Measurements from ENCODE around the gene ZNF407.

The ZNF407 gene

DNA sequence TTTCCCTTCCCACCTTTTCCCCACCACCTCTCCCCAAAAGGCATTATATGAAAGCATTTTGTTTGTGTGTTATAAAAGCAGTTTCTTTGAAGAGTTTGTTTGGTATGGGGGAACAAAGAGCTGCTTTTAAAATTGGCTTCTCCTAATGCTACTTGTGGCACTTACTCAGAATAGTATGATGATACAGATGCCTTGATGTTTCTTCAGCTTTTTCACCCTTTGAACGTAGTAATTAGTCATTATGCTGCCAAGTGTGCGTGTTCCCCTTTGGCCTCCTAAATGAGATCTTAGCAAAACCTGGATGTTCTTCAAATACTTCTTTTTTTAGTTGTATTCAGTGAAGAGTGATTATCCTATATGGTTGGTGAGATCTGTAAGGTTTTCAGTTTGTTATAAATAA, 427.9 kb downstream of the ZNF407 start:
- no peak for DNase-seq

DNA sequence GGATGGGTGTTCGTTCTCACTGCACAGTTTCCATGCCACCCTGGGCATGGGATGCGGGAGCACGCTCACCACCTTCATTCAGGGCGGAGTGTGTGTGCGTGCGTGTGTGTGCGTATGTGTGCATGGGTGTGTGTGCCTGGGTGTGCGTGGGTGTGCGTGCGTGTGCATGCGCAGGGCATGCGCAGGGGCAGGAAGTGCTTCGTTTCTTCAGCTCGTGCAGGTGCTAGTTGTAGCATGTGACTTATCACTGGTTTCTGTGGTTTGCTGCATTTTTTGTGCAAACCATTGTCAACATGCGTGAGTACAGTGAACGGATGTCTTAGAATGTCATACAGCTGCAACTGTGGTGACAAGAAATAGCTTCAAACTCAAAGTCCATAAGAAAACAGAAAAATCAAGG, 431.8 kb downstream of the ZNF407 start:
- DNase-seq, result no peak

DNA sequence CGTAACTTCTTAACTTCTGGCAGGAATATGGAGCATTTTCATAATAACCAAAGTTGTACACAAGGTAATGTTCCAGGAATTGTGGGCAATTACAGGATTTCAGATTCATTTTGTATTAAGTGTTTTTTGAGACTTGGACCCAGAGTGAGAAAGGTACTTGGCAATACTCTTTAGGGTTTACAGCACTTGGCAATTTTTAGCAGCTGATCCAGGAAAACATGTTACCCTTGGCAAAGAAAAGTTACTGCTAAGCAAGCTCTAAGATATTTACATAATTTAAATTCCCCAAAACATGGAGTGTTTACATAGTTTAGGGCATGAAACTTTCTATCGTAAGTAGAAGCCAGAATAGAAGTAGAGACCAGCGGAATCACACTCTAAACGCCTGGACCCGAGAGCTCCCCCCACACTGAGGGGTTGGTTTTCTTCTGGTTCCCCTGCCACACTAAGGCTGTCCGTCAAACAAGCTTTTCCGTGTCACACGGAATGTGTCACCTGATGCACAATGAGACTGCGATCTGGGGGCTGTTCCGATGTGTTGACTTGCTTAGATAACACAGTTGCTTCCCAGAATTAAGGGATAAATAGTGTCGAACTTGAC, 434.1 kb downstream of the ZNF407 start:
- DNase-seq, result no peak

DNA sequence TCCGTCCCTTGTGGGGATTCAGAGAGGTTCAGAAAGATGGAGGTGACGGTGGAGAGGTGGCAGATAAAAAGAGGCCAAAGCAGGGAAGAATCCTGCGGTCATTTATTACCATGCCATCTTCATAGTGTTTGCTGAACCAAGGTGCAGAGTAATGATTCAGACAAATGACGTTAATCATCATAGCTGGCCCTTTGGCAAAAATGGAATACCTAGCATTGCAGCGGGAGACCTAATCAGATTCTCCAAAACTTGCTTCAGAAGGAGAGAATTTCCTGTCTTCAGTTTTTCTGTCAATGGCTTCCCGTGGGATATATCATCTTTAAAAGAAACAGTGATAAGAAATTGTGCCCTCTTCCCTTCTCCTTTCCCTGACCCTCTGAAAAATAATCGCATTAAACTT, 435.8 kb downstream of the ZNF407 start:
- DNase-seq, result no peak

DNA sequence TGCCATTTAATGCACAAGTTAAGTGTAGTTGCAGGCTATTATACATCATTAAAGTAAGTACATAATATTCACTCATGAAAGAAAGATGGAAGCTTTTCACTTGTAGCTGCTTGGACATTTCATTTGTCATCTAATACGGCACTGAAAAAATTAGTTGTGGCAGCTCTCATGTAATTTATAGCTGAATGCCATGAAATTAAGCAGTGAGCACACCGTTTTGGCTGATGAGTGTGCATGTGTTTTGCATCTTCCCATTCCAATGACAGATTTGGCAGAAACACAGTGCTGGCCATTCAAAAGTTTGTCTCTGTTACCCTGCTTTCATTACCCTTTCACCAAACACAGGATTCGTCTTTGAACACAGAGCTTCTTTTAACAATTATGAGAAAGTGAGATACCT, 437.3 kb downstream of the ZNF407 start:
- DNase-seq, result no peak

DNA sequence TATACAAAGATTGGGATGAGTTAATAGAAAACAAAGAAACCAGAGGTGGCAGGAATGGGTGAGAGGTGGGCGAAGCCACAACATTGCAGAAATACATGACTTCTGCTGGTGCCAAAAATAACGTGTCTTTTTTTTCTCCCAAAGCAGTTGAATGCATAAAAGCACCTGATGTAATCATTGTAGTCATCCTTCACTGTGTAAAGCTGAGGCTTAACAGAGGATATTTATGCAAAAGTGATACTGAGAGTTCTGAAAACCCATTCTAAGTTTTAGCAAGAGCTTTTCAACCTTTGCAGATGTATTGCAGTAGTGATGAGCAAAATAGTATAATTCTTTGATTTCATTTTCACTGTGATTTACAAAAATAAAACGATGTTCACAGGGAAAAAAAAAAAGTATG, 438.3 kb downstream of the ZNF407 start:
- DNase-seq, result no peak

DNA sequence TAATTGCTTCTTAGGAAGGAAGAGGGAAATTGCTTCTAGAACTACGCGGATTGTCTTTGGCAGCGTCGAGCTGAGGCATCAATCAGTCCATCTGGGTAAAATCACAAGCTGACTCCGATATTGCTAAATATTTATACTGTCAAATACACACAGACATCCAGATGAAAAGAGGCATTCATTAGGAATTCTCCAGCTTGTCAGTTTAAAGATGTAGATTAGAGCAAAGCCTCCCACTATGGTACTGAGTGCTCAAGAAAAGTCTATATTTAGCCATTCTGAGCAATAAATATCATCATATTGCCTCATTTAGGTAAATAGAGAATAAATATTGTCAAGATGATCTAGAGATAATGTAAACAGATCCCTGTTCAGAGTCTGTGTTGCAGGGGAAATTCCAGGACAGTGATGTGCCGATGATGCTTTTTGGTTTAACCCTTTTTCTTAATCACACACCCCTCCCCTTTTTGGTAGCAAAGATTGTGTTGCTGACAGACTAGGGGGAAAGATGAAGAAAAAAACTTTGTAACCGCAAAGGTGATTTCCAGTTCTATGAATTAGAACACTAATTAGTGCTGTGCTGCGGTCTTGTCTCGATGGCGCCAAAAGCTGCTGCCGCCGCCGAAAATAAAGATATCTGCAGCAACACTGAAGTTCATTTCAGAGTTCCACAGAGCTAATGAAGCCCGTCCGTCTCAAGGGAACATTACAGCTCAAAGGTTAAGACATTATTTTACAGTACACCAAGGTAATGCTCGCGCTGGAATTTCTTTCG, 439.4 kb downstream of the ZNF407 start:
- no peak for DNase-seq

DNA sequence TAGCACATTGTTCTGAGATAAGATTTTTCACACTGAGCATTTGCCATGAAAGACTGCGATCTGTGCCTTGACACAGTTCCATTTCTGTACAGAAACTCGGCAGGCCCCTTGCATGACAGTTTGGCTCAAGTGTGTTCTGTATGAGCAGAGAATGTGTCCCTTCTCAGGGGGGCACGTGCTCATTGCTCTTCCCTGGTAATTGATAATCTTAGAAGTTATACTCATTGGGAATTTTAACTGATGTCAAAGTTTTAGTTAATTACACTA, 440.0 kb downstream of the ZNF407 start:
- no peak for DNase-seq

DNA sequence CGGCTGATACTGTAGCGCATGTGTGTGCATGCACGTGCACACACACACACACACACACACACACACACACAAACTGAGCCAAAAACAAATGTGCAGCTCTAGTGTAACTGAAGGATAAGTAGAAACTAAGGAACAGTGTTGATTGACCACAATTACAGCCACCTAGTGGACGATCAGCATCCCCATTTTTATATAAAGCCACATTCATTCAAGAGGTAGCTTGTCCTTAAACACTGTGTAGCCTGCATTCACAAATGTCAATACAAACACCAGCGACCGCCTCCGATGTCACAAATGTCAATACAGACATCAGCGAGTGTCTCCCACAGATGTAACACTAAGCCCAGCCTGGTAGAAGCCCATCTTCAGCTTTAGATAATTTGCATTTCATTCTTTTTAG, 443.9 kb downstream of the ZNF407 start:
- no peak for DNase-seq

DNA sequence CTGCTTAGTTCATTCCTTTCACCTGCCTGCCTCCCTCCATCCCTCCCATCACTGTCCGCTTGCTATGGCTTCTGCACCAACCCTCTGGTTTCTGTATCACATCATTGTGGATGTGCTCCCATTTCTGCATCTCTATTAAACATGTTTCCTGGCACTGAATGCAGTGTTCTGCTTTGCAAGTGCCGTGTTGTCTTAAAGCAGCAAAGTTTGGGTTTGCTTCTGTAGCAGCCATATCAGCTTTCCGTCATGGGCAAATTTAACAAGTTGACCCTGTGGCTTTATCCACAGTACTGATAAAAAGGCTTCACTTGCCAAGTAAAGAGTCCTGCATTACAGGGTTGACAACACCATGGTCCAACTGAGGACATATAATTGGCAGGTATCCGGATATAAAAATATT, 445.8 kb downstream of the ZNF407 start:
- DNase-seq, result no peak

DNA sequence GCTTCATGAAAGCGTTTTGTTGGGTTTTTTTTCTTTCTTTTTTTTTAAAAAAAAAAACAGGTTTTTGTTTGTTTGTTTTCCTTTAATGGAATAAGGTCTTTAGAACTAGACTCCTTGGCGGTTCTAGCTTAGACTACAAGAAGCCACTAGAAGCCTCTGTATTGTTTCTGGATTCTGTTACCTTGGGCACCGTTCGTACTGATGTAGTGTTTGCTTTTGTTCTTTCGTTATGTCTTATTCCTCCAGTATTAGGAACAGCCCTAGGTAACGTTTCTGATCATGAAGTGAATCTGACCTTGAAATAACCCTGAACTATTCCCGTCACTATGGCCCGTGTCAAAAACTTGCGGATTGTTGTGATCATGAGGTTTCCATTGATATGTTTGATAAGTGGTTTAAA, 446.6 kb downstream of the ZNF407 start:
- no peak for DNase-seq

DNA sequence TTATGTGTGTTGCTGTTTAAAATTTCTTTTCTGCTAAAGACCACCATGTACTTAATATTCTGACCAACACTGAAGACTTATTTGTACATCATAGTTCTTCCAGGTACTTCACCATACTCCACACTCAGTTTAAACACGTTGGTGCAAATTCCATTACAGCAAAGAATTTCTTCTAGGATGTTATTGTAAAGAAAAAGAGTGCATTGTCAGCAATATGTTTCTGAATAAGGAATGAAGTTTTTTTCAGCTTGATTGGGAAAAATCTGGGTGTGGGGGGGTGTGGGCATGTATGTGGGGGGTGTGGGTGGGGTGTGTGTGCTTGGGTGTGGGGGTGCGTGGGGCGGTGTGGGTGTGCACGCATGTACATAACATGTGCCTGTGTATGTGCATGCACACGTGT, 447.1 kb downstream of the ZNF407 start:
- DNase-seq, result no peak

DNA sequence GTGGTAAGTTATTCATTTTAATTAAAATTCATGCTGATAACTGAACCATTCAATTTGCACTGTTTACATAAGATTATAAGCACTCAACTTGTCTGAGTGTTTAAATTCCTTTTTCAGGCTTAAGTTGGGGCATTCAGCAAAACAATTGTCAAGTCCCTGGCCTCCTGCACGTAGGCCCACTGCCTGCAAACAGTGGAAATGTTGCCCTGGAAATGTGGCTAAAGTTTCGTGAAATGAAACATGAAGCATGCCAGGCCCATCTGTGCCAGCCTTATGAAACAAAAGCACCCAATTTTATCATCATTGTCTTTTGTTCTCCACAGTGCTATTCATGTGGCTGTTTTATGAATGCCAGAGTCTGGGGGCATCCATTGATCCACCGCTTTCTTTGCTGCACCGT, 447.6 kb downstream of the ZNF407 start:
- DNase-seq, result no peak

DNA sequence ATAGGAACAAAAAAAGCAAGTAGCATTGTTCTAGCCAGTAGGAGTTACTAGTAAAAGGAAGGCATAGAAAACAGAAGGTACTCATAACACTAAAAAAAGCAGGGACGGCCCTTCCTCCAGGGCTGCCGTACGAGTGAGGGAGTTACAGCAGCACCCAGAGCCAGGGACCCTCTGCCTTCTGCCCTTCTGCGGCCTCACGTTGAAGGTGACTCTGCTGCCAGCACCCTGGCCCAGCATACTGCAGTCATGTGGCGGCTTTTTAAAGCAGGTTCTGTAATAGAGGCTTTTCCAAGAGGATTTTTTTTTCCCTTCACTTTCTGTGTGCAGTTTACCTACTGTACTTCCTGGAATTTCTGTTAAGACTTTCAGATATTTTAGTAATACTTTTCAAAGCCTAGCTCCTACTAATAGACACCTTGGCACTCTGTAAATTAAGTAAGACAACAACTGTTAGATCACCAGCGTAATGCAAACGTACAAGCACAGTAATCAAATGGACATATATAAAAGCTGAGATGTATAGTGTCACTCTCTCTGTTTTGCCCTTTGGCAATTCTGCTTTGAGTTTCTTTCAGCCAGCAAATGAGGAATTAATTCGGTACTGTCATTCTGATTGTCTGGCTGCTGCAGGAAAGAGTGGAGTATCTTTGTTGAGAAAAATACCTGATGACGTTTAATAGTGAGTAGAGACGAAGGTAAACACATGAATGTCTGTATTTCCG, 449.7 kb downstream of the ZNF407 start:
- DNase-seq, result no peak

DNA sequence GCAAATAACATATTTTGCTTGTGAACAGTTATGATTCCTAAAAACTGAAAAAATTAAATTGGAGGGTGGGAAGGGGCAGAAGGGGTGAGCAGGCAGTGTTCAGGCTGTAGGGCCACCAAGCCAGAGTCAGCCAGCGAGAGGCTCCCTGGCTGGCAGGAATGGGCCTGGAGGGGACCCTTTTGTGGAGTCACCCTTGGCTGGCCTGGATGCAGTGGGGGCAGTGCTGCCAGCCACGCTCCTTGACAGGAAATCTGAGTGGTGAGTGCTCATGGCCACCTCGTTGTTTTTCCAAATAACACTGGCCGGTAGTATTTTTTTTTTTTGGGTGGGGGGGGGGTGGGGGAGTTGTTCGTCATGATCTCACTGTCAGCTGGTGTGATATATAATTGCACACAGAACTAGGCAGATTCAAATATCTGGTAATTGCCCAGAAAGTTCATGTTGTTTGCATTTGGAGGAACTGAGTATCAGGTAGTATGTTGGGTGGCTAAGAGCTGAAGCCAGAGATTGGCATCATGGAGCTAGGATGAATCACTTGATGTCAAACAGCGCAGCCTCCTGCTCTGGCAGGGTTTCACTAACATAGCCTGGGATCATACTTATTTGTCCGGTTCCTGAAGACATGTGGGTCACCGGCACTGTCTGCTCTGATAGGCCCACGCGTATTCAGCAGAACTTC, 451.2 kb downstream of the ZNF407 start:
- DNase-seq, result no peak

DNA sequence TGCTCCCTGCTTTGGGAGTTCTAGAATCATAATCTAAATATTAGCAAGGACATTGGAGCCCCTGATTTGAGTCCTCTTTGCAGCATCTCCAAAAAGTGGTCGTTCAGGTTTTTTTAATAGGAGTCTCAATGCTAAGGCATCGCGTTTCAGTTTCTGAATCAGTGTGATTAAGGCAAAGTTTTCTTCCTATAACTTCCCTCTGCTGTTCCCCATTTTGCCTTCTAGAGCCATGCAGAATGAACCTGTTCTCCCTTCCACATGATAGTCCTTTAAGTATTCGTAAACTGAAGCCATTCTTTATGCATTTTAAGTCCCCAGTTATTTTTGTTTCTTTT, 451.8 kb downstream of the ZNF407 start:
- no peak for DNase-seq

DNA sequence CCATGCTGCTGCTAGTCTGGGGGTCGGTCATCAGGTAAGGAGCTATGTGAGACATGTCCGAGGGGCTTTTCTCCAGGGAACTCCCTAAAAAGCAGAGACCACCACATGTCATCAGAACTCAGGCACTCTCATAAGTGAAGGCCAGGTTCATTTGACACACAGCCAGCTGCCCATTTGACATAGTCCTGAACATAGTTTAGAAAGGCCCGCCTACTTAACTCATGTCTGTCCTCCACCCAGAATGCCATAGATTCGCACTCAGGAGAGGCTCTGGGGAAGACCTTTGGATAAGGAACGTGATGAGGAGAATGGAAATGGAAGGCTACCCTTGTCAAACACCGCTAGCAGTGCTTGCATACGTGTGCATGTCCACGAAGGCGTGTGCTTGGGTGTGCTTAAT, 454.1 kb downstream of the ZNF407 start:
- DNase-seq, result no peak

DNA sequence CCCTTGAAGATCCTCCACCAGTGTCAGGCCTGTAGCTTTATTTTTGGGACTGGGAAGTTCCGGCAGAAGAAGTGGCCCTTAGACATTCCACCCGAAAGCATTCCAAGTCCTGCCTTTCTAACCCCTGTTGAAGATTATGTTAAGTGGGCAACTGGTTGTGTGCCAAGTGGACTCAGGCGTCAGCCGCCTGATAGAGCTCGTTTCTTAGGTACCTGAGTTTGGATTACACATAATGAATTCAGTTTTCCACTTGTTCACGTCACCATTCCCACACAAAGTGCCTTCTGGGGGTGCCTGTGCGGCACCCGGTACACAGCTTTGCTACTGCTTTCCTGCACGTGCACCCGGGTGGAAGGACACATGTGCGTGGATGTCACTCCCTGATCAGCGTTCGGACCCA, 454.8 kb downstream of the ZNF407 start:
- DNase-seq, result no peak

DNA sequence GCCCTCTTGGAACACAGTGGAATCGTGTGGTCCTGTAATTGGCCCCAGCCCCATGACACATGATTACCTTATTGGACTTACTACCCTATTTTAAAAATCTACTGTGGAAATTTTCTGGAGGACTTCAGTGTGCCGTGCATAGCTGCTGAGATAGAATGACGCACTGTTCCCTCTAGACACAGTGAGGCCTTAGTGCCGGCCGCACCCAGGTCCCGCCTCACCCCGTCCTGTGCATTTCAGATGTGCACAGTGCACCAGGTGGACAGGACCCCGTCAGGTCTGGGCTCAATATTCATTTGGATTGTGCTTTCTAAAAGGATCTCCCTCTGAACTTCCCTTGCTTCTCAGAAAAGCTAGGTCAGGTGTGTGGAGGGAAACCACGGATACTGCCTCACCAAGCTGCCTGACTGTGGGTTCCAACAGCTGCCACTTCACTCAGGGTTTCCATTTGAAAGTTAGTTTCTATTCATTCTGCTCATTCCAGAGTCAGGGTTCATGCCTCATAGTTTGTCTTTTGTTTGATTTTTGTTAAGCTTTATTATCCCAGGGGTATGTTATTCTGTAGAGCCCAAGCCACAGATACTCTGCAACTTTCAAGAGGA, 455.5 kb downstream of the ZNF407 start:
- no peak for DNase-seq

DNA sequence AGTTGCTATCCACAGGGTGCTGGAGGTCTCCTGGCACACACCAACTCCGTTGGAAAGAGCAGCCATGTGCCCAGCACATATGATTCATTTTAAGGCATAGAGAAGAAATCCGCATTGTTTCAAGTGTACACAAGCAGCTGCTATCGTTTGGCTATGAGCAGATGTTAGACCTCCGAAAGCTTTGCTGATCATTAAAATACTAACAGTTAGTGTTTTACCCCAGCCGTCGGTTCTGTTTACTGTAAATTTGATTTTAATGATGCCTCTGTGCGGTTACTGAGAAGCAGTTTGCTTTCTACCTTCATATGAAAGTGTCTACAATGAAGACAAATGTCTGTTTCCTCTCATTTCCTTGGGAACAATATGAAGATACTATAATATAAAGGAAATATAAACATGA, 456.4 kb downstream of the ZNF407 start:
- no peak for DNase-seq

DNA sequence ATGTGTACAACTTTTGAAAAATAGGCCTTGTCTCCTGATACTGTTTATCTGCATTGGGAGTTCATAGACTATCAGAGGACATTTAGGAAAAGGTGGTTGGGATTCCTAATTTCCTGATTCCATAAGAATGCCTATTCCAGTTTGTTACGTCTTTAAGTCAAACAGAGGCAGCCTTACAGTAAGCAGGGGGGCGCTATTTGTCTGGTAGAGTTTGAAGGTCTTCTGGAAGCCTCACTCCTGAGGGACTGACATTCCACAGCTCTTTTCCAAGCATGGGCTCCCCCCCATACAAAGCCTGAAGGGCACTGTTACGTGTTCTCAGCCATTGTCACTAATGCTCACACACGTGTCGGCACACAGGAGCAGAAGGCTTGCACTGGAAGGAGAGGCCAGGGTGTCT, 456.9 kb downstream of the ZNF407 start:
- DNase-seq, result no peak

DNA sequence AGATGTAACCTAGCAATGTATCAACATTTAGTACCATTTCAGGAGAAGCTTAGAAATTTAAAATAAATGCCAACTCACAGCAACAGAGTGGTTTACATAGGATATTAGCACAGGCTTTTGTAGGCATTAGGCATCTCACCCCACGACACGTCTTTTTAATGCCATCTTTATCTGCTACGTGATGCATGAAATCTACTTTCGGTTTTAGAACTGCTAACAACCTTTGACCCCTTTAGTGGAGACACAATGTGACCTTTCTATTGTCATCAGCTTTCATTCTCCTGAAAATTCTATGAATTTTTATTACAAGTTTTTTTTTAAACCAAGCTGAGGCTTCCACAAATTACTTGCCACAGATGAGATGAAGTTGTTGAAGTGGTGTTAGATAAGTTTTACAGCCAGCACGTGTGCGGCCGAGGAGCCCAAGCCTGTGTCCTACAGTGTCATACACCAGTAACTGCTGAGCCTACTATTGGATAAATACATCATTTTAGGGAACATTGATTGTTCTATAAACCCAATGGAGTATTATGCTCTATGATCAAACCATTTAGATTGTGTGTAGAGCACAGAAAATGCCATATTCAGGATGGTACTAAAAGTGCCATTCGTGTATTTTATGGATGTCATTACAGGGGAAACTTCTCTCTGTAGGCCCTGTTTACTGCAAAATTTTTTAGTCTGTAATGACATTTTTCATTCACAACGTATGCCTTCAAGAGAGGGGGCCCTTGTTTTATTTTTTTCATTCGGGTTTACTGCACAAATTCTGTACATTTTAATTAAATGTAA, 459.7 kb downstream of the ZNF407 start:
- DNase-seq, result no peak
